Astrocyte (in vitro differentiated cells and primary cell): ENCODE measurements around the gene MPHOSPH9. TPM values are rescaled to one million over a fixed set of nuclear protein-coding genes. Genes with fewer than 3 reads are reported as not detected.

Experiments
- DNase-seq: peaks from one replicate; pipeline ENCODE4 v3.0.0-alpha.2; 2010; ENCODE audit warnings: low read depth
- FAIRE-seq: peaks from 2 replicates; lab custom pipeline; 2011; peaks lifted over from hg19 to GRCh38; lab: Jason Lieb, UNC
- H2AFZ ChIP-seq: 2 replicates; pipeline ENCODE4 v1.6.0; 2012; ENCODE audit warnings: low read depth, low read length, inconsistent platforms
- H3K27ac ChIP-seq: 2 replicates; pipeline ENCODE4 v1.5.1; 2011; ENCODE audit warnings: low read depth, low read length, inconsistent platforms
- H3K27me3 ChIP-seq: 2 replicates; pipeline ENCODE4 v1.6.0; 2011; ENCODE audit warnings: low read length, inconsistent platforms; ENCODE audit not compliant: insufficient read depth
- H3K36me3 ChIP-seq: 2 replicates; pipeline ENCODE4 v1.5.1; 2011; ENCODE audit warnings: low read length, inconsistent platforms; ENCODE audit not compliant: insufficient read depth
- H3K4me1 ChIP-seq: 2 replicates; pipeline ENCODE4 v1.5.1; 2011; ENCODE audit warnings: low read length, inconsistent platforms; ENCODE audit not compliant: insufficient read depth
- H3K4me2 ChIP-seq: 2 replicates; pipeline ENCODE4 v1.6.0; 2012; ENCODE audit warnings: low read length, inconsistent platforms
- H3K4me3 ChIP-seq: 2 replicates; pipeline ENCODE4 v1.5.1; 2011; ENCODE audit warnings: low read depth, mild to moderate bottlenecking, low read length, inconsistent platforms; ENCODE audit not compliant: insufficient read depth
- H3K79me2 ChIP-seq: 2 replicates; pipeline ENCODE4 v1.6.0; 2012; ENCODE audit warnings: mild to moderate bottlenecking, low read length, inconsistent platforms; ENCODE audit not compliant: insufficient read depth
- H3K9ac ChIP-seq: 2 replicates; pipeline ENCODE4 v1.6.0; 2012; ENCODE audit warnings: mild to moderate bottlenecking, low read length, inconsistent platforms
- H3K9me3 ChIP-seq: 2 replicates; pipeline ENCODE4 v1.5.1; 2012; ENCODE audit warnings: low read depth, mild to moderate bottlenecking, low read length, inconsistent platforms; ENCODE audit not compliant: insufficient read depth
- H4K20me1 ChIP-seq: 2 replicates; pipeline ENCODE4 v1.6.0; 2012; ENCODE audit warnings: low read length, inconsistent platforms; ENCODE audit not compliant: insufficient read depth
- H3K27ac Mint-ChIP-seq: one replicate; pipeline ENCODE4 v1.8.0; 2021; ENCODE audit warnings: mild to moderate bottlenecking, mixed read lengths; ENCODE audit not compliant: unreplicated experiment
- H3K27me3 Mint-ChIP-seq: one replicate; pipeline ENCODE4 v1.8.0; 2021; ENCODE audit warnings: low read depth, mixed read lengths; ENCODE audit not compliant: unreplicated experiment
- H3K36me3 Mint-ChIP-seq: one replicate; pipeline ENCODE4 v1.8.0; 2021; ENCODE audit warnings: low read depth, mixed read lengths; ENCODE audit not compliant: unreplicated experiment
- H3K4me1 Mint-ChIP-seq: one replicate; pipeline ENCODE4 v1.8.0; 2021; ENCODE audit warnings: low read depth, mixed read lengths; ENCODE audit not compliant: unreplicated experiment
- H3K4me3 Mint-ChIP-seq: one replicate; pipeline ENCODE4 v1.8.0; 2021; ENCODE audit warnings: mild to moderate bottlenecking, moderate library complexity, mixed read lengths; ENCODE audit not compliant: unreplicated experiment
- H3K9me3 Mint-ChIP-seq: one replicate; pipeline ENCODE4 v1.8.0; 2021; ENCODE audit warnings: mild to moderate bottlenecking, mixed read lengths; ENCODE audit not compliant: unreplicated experiment
- EZH2 ChIP-seq: IDR thresholded peaks from 2 replicates; pipeline ENCODE4 v1.6.1; 2012; ENCODE audit warnings: mild to moderate bottlenecking, low read length, inconsistent platforms; ENCODE audit not compliant: insufficient read depth
- total RNA-seq: library from RNA; stranded (reverse); gene quantifications from 2 replicates; pipeline ENCODE4 v1.2.1, GENCODE V29; 2021
- TF ChIP-seq, protein P1 (sequence below): IDR thresholded peaks from 2 replicates; pipeline ENCODE4 v1.5.1; 2011; ENCODE audit warnings: low read depth, mild to moderate bottlenecking, inconsistent platforms, low read length, moderate library complexity; ENCODE audit not compliant: insufficient read depth

Gene MPHOSPH9
- total RNA-seq, 1 donor from 2014 or later: 24.9 TPM

DNA sequence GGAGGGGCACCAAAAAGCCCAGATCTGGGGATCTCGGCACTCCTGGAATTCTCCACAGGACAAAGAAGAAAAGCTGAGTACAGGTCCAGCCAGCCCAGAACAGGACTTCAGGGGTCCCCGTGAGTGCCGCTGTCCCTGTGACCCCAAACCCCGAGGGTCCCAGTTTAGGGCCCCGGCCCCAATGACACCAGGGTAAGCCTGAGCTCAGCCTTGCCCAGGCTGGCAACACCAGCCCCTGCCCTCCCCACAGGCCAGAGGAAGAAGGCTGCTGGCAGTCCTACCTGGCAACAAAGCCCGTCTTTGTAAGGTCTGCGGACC, 36.9 kb upstream of the MPHOSPH9 start:
- Mint-ChIP-seq H3K27ac (peak overlapping the region; percentile 97), H3K4me1 (peaks cover 5% of the 10 kb centered on the region), H3K4me3 (peak overlapping the region; percentile 97), H3K27me3 (no peaks in the 10 kb centered on the region), H3K9me3 (no peaks in the 10 kb centered on the region), H3K36me3 (peaks cover 4% of the 10 kb centered on the region)
- Histone ChIP-seq H3K36me3 (peaks cover 5% of the 10 kb centered on the region), H3K79me2 (peaks cover 66% of the 10 kb centered on the region), H3K4me3 (peak overlapping the region; percentile 97), H3K4me1 (peaks cover 35% of the 10 kb centered on the region), H3K9me3 (no peaks in the 10 kb centered on the region), H2AFZ (peak overlapping the region; percentile 62), H3K9ac (peak overlapping the region; percentile 97), H3K27ac (peak overlapping the region; percentile 88), H4K20me1 (peaks cover 45% of the 10 kb centered on the region), H3K4me2 (peak overlapping the region; percentile 100), H3K27me3 (no peaks in the 10 kb centered on the region)
- DNase-seq: no peak
- no peak for TF ChIP-seq EZH2
- no peak for FAIRE-seq

DNA sequence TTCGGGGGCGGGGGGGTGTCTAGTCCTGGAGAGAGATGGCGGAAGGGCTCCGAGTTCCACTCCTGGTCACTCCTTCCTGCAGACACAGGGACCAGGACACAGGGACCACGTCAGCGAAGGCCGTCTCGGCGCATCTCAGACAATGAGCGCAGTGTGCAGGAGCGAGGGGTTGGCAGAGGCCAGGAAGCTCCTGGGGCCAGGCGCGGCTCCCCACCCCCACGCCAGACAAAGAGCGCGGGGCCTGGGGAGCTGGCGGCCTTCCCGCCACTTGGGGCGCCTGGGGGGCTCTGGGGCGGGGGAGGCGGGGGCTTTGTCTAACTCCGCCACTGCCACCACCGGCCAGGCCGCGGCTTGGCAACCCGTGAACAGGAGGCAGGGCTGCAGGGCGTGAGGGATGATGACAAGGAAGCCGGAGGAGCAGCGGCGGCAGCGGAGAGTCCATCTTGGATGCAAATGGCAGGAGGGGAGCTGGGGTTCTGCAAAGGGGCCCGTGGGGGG, 36.5 kb upstream of the MPHOSPH9 start:
- peaks cover 70% of the 10 kb centered on the region for H3K79me2 ChIP-seq
- peak overlapping the region; percentile 97 for H3K27ac Mint-ChIP-seq
- peaks cover 5% of the 10 kb centered on the region for H3K4me1 Mint-ChIP-seq
- peak overlapping the region; percentile 77 for H2AFZ ChIP-seq
- H3K4me3 Mint-ChIP-seq: peak overlapping the region; percentile 97
- no peaks in the 10 kb centered on the region for H3K9me3 Mint-ChIP-seq
- H3K4me2 ChIP-seq: peak overlapping the region; percentile 100
- no peaks in the 10 kb centered on the region for H3K27me3 Mint-ChIP-seq
- peak overlapping the region; percentile 97 for H3K9ac ChIP-seq
- no peak for TF ChIP-seq EZH2
- TF ChIP-seq, protein P1, sequence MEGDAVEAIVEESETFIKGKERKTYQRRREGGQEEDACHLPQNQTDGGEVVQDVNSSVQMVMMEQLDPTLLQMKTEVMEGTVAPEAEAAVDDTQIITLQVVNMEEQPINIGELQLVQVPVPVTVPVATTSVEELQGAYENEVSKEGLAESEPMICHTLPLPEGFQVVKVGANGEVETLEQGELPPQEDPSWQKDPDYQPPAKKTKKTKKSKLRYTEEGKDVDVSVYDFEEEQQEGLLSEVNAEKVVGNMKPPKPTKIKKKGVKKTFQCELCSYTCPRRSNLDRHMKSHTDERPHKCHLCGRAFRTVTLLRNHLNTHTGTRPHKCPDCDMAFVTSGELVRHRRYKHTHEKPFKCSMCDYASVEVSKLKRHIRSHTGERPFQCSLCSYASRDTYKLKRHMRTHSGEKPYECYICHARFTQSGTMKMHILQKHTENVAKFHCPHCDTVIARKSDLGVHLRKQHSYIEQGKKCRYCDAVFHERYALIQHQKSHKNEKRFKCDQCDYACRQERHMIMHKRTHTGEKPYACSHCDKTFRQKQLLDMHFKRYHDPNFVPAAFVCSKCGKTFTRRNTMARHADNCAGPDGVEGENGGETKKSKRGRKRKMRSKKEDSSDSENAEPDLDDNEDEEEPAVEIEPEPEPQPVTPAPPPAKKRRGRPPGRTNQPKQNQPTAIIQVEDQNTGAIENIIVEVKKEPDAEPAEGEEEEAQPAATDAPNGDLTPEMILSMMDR: no peak
- no peak for FAIRE-seq
- DNase-seq: peak; percentile 65
- peaks cover 50% of the 10 kb centered on the region for H4K20me1 ChIP-seq
- no peaks in the 10 kb centered on the region for H3K9me3 ChIP-seq
- peaks cover 35% of the 10 kb centered on the region for H3K4me1 ChIP-seq
- peaks cover 5% of the 10 kb centered on the region for H3K36me3 ChIP-seq
- peaks cover 6% of the 10 kb centered on the region for H3K36me3 Mint-ChIP-seq
- H3K27ac ChIP-seq: peak overlapping the region; percentile 88
- no peaks in the 10 kb centered on the region for H3K27me3 ChIP-seq
- peak overlapping the region; percentile 97 for H3K4me3 ChIP-seq

DNA sequence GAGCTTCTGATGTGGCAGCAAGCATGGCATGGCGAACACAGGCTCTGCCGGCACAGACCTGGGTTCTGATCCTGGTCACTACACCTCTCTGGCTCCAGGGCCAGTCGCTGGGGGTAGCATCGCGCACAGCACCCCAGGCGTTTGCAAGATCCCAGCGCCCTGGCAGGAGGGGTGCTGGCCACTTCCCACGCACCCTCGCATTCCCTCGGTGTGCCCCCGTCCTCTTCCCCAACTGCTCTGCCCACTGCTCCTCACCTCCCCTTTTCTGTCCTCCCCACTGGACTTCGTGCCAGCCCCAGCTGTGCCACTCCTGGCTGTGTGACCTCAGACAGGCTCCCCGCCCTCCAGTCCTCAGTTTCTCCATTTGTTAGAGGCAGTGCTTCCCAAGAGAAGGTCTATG, 35.9 kb upstream of the MPHOSPH9 start:
- Histone ChIP-seq H2AFZ (peak overlapping the region; percentile 77), H3K4me3 (peak overlapping the region; percentile 44)
- H3K36me3 Mint-ChIP-seq: peaks cover 8% of the 10 kb centered on the region

More for the DNA sequence above, 35.9 kb upstream of the MPHOSPH9 start:
- H3K9ac ChIP-seq: peak overlapping the region; percentile 97
- FAIRE-seq: no peak
- H3K4me3 Mint-ChIP-seq: peak overlapping the region; percentile 97
- no peaks in the 10 kb centered on the region for H3K27me3 ChIP-seq
- H3K4me1 Mint-ChIP-seq: peaks cover 5% of the 10 kb centered on the region
- H3K79me2 ChIP-seq: peaks cover 74% of the 10 kb centered on the region
- no peaks in the 10 kb centered on the region for H3K9me3 ChIP-seq
- peak overlapping the region; percentile 88 for H3K27ac ChIP-seq
- peaks cover 5% of the 10 kb centered on the region for H3K36me3 ChIP-seq
- peaks cover 52% of the 10 kb centered on the region for H4K20me1 ChIP-seq
- H3K27me3 Mint-ChIP-seq: no peaks in the 10 kb centered on the region
- no peak for TF ChIP-seq EZH2
- TF ChIP-seq, protein P1: no peak
- H3K27ac Mint-ChIP-seq: peak overlapping the region; percentile 95
- DNase-seq: no peak
- H3K4me2 ChIP-seq: peak overlapping the region; percentile 100
- H3K4me1 ChIP-seq: peaks cover 35% of the 10 kb centered on the region
- no peaks in the 10 kb centered on the region for H3K9me3 Mint-ChIP-seq
